Measurements from ENCODE around the gene TCEAL2. TPM values are rescaled to one million over a fixed set of nuclear protein-coding genes. Genes with fewer than 3 reads are reported as not detected.
A peak's percentile ranks its signal among the peaks of the same experiment; 100 is the strongest.

TCEAL2 gene
- total and polyA plus RNA-seq, 3 donors from 2014 or later, result 37.2 to 63.0 (median 52.0) TPM

- TF ChIP-seq POLR2A (IDR thresholded peaks at IDR 0.05) (no peak), CTCF (IDR thresholded peaks at IDR 0.05) (peak in 1 of 3 experiments; percentile 26)
- intact Hi-C loops (cut with DNase I; ENCODE audit: low total_unique reads), result no loop called here
- no peaks in the 10 kb centered on the region for H3K4me1 ChIP-seq
- DNase-seq, result peak; percentile 27
- no peaks in the 10 kb centered on the region for H3K36me3 ChIP-seq (ENCODE audit: low read depth, missing control alignments)
- peak overlapping the region in 1 of 2 donors; percentile 56 for H3K4me3 ChIP-seq
- H3K9me3 ChIP-seq, result no peaks in the 10 kb centered on the region
- 1 to 5% methylated on average over 10 to 11 of the region's 11 CpGs for whole genome bisulfite sequencing, 2 donors
- no peaks in the 10 kb centered on the region for H3K27me3 ChIP-seq
- peak overlapping the region in 1 of 2 donors; percentile 50 for H3K27ac ChIP-seq
These were observed 28.9 kb downstream of the TCEAL2 start for GRCh38 chrX:102154218-102154860.

GRCh38 chrX:102154900-102155805, 29.7 kb downstream of the TCEAL2 start:
- Histone ChIP-seq H3K9me3 (no peaks in the 10 kb centered on the region), H3K4me1 (no peaks in the 10 kb centered on the region), H3K4me3 (peak overlapping the region; percentile 29 to 56), H3K27me3 (no peaks in the 10 kb centered on the region), H3K36me3 (ENCODE audit: low read depth, missing control alignments) (no peaks in the 10 kb centered on the region), H3K27ac (peak overlapping the region in 1 of 2 donors; percentile 50)
- TF ChIP-seq CTCF (IDR thresholded peaks at IDR 0.05) (no peak), POLR2A (IDR thresholded peaks at IDR 0.05) (no peak)
- DNase-seq, result peak; percentile 16
- intact Hi-C loops (cut with DNase I; ENCODE audit: low total_unique reads), result no loop called here
- WGBS, 2 donors, result 2 to 4% methylated on average over 11 to 26 of the region's 32 CpGs

- H3K4me1 ChIP-seq, result no peaks in the 10 kb centered on the region
- H3K27me3 ChIP-seq, result no peaks in the 10 kb centered on the region
- TF ChIP-seq POLR2A (IDR thresholded peaks at IDR 0.05), result no peak
- TF ChIP-seq CTCF (IDR thresholded peaks at IDR 0.05), result no peak
- DNase-seq, result peak; percentile 82
- peak within 1 kb of the TSS; percentile 29 to 56 for H3K4me3 ChIP-seq
- 0% methylated on average over 6 to 13 of the region's 15 CpGs for WGBS, 2 donors
- H3K9me3 ChIP-seq, result no peaks in the 10 kb centered on the region
- intact Hi-C loops (cut with DNase I; ENCODE audit: low total_unique reads), result no loop called here
- H3K27ac ChIP-seq, result peak within 1 kb of the TSS in 1 of 2 donors; percentile 50
- no peaks in the 10 kb centered on the region for H3K36me3 ChIP-seq (ENCODE audit: low read depth, missing control alignments)
These were observed 30.3 kb downstream of the TCEAL2 start, which contains the start of gene BEX5 for GRCh38 chrX:102155806-102156179. BEX5 (minus strand) TSS chrX:102155977; CDS start chrX:102154265, 1,712 bp downstream.

Other genes starting within 250 kb of the TCEAL2 start
- 10 to 100 TPM; 17.7 to 28.2 TPM for gene ZMAT1, start 193.7 kb upstream of the TCEAL2 start, total RNA-seq
- 5.4 TPM for gene ZMAT1, start 193.7 kb upstream of the TCEAL2 start, polyA plus RNA-seq (ENCODE audit: insufficient read depth, low read depth, low replicate concordance)
- gene TCEAL6, start 16.8 kb downstream of the TCEAL2 start, total RNA-seq, result 10 to 100 TPM; 51.9 to 54.4 TPM
- 40.3 TPM for gene TCEAL6, start 16.8 kb downstream of the TCEAL2 start, polyA plus RNA-seq (ENCODE audit: insufficient read depth, low read depth, low replicate concordance)
- gene BEX5, start 30.3 kb downstream of the TCEAL2 start, total RNA-seq, result 10 to 100 TPM; 20.7 to 29.4 TPM
- 18.6 TPM for gene BEX5, start 30.3 kb downstream of the TCEAL2 start, polyA plus RNA-seq (ENCODE audit: insufficient read depth, low read depth, low replicate concordance)
- gene TCP11X1, start 89.6 kb downstream of the TCEAL2 start, total RNA-seq, result under 1 TPM in 1 of 2 donors, not detected in 1; 0.31 TPM
- 0.24 TPM for gene TCP11X1, start 89.6 kb downstream of the TCEAL2 start, polyA plus RNA-seq (ENCODE audit: insufficient read depth, low read depth, low replicate concordance)
- 10 to 100 TPM; 18.0 to 19.1 TPM for gene NXF2, start 121.5 kb downstream of the TCEAL2 start, total RNA-seq
- gene NXF2, start 121.5 kb downstream of the TCEAL2 start, polyA plus RNA-seq (ENCODE audit: insufficient read depth, low read depth, low replicate concordance), result 16.9 TPM